Renal pelvis (tissue), 4 donors: ENCODE results near the gene HOXA3. TPM values are rescaled to one million over a fixed set of nuclear protein-coding genes. Genes with fewer than 3 reads are reported as not detected.

Source experiments
- DNase-seq: peaks from one replicate; pipeline ENCODE4 v3.0.0-alpha.2; 2013
- polyA plus RNA-seq, 3 donors: library from polyadenylated mRNA; unstranded; fragments of 120-200 nt; gene quantifications; one replicate each; pipeline ENCODE4 v1.2.1, GENCODE V29; 2013; ENCODE audit not compliant: insufficient read length in 3 of 3

Gene HOXA3
- polyA plus RNA-seq, 3 donors: 39.5 to 49.3 (median 48.7) TPM

DNA sequence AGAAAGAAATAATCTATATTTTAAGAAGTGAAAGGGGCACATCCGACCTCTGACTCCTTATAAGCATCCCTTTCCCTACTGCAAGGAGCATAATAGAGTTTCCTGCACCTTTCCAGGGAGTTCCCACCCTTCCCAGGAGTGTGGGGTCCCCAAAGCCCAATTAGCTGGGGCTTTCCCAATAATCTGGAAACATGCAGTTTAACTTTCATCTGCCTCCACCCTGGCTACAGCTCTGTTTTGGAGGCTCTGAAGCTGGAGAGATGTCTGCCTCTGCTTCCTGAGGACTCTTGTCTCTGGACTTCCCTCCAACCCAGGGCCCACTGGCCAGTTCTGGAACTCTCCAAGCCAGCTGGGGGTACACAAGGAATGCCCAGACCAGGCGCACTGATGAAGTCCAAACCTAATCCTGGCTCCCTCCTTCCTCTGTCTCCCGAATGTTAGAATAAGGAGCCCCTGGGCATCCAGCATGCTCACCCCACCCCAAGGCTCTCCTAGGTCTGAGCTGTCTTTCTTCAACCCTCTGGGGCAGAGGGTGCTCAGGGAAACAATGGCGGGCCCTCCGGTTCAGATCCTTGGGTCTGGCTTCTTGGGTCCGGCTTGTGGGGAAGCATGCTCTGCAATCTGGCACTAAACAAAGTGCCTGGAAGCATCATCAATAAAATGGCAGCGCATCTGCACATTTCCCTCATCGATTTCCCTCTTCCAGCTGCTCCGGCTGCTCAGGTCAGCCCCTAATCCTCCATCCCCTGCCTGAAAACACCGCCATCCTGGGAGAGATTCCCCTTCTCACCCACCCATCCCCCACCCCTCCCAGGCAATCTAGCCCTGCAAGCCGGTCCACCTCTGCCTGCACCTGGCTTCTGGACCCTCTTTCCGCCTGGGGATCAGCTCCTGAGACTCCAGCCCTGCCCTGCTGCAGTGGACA lies 35.2 kb downstream of the HOXA3 start:
- no peak for DNase-seq

DNA sequence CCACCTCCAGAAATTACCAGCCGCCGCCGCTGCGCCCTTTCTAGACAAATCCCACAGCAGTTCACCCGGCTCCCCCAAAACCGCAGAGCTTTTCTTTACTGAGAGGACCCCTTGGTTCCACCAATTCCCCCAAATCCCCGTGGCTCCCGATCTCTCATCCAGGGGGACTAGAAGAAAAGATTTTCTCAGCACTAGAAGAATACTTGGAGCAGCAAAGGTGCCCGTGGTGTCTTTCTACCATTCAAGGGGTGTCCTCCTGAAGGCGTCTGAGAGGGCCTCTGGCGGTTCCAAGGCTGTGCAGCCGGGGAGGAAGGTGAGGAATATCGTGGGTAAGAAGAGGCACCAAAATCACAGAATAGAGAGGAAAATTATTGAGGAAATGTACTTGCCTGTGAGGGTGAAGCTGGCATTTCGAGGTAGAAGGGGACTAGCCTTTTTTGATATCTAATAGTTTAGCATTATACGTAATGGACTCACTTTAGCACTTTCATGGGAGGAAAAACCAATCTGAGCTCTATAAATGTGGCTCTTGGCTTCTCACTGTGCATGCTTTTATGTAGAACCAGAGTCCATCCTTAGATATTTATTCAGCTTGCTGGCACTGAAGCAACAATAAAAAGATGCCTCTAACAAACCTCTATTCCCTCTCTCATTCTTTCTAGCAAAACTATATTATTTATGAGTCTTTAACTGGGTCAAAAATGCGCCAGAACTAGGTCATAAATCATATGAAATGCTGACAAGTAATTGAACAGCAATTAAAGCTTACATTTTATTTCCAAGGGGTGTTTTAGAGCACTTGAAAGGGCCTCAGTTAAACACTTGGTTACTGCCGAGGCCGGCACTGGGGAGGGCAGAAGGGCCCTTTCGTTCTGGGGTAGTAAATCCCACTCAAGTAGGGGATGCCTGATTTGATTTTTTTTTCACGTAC lies 36.1 kb downstream of the HOXA3 start:
- DNase-seq: no peak

DNA sequence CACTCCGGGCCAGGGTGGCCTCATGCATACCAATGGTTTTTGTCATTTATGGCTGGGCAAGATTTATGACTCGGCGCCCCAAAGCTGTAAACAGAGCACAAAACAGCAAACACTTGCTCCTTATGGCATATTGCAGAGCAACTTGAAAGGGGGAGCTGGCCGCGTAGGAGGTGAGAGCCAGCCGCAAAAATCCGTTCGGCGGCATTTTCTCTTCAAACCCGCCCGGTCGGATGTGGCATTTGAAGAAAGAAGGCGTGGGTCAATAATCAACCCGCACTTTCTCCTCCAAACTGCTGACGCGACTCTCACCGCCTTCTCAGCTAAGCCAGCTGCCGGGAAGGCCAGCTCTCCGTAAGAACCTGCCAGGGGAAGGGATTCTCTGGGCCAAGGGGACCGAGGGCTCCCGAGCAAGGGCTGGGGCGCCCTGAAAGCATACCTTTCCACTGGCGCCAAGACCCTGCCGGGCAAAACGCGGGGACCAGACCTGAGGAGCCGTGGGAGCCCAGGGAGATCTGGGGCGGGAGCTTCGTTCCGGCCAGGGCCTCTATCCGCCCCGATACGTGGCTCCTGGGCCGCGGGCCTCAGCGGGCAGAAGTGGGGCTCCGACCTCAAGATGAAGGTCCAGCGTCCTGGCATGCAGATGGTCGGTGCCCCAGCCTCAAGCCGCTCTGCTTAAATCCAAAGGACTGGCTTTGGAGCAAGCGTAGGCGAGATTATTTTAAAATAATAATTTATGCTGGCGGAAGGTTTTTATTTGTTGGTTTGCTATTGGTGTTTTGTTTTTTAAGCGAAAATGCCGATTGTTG lies 37.0 kb downstream of the HOXA3 start:
- peak; percentile 94 for DNase-seq

DNA sequence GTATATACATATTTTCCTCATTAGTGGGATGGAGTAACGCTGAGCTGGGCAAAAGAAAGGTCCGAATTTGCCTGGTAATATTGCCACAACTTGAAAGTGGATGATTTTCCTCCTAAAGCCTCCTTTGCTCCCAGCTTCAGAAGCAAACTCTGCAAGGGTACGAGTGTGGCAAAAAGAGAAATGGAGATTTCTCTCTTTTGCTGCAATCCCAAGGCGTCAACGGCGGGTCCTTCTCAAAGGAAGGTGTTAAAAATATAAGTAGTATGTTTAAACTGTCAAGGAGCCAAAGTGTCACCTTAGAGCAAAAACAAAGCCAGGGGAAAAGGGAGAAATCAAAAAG lies 37.5 kb downstream of the HOXA3 start:
- no peak for DNase-seq

DNA sequence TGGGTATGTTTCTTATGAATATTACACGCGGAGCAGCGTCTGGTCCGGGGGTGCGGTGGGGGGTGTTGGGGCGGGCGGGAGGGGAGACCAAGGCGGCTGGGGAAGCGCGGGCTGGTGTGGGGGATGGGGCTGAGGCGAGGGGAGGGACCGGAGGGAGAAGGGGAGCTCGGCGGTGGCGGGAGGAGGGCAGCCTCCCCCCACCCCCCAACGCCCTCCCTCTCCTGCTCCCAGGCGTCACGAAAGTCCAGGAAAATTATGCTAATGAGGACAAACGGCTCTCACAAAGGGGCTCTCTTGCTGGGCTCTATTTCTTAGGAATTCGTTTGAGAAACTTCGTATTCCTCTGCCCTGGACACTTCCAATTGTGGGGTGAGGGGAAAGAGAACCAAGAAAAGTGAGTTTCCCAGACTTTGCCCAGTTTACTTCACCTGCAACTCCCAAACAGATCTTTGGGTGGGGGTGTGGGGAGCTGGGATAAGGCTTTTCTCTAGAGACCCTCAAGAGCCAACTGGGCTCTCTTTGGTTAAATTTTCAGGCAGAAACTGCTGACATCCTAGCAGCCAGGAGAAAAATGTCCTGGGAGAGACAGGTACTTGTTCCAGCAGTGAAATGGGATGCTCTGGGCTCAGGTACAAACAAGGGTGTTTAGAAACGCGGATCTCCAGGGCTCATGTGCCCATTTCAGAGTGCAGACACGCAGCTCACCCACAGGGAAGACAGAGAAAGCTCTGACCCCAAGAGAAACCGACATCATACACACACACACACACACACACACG lies 38.2 kb downstream of the HOXA3 start:
- no peak for DNase-seq

DNA sequence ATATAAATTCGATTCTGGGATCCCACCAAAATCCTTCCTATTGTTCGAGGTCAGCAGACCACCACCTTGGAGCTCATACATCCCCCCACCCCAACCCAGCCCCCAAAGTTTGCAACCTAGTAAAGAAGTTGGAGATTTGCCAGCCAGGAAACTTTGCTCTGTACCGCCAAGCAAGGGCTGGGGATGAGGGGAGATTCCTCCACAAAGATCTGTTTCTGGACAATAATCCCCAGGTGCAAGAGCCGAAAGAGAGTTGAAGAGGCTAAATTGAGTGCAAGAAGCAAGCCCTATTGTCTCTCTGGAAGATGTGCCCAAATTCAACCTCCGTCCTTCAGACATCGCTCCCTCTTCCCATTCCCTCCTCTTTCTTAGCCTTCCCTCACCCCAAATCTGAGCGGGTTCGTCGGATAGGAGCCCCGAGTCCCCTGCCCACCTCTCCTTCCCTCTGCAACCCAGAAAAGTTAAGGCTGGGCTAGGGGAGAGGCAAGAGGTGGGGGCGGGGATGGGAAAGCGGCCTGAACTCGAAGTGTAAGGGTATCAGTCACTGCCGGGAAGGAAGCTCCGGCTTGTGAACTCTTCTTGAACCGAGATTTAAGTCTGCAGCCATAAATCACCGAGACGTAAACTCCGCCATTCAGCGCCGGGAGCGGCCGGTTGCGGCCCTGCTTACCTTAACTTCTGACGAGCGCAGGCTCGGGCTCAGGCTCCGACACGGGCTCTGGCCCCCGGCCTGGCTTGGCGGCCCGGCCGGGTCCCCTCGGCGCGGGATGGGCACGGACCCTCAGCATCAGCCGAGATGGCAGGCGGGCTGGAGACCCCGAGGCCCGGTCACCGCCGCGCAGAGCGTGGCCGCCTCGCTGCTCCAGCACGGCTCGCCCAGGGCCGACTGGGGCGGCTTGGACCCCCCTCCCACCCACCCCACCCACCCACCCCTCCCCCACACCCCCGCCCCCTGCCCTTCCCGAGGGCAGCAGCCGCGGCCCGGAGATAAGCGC lies 39.1 kb downstream of the HOXA3 start:
- DNase-seq: peak; percentile 95

DNA sequence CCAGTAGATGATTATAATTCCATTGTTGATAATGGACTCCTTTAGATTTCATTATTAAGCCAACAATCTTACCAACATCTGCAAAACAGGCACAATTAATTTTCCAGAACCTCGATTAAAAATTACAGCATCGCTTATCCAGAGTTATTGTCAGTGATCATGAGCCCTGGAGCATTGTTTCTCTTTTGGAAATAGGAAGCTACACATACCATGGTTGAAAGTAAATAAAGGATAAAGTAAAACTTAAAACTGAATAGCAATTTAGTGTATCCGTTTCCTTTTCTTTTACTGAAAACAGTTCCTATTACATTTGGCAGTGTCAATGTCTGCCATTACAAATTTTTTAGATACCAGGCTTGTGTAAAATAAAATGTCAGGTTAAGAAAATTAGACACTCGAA lies 40.0 kb downstream of the HOXA3 start:
- DNase-seq: no peak

DNA sequence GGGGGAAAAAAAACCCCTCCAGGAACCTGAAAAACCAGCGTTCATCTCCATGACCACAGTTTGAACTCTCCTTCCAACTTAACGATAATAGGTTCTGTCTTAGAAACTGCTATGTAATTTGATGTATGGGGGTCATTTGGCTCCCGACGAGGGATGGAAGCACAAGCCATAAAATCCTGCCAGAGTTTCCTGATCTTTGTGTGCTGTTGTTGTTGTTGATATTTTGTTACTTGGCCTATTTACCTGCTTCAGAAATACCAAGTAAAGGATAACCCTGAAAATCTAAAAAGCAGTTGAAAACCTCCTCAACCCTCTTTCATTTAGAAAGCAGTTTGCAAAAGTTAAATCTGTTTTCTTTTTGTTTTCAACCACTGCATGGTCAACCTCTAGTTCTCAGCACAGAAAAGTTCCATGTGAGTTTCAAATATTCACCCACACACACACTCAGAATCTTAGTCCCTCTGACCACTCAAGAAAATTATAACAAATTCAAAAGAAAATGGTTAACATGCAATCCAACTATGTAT lies 40.6 kb downstream of the HOXA3 start:
- no peak for DNase-seq

DNA sequence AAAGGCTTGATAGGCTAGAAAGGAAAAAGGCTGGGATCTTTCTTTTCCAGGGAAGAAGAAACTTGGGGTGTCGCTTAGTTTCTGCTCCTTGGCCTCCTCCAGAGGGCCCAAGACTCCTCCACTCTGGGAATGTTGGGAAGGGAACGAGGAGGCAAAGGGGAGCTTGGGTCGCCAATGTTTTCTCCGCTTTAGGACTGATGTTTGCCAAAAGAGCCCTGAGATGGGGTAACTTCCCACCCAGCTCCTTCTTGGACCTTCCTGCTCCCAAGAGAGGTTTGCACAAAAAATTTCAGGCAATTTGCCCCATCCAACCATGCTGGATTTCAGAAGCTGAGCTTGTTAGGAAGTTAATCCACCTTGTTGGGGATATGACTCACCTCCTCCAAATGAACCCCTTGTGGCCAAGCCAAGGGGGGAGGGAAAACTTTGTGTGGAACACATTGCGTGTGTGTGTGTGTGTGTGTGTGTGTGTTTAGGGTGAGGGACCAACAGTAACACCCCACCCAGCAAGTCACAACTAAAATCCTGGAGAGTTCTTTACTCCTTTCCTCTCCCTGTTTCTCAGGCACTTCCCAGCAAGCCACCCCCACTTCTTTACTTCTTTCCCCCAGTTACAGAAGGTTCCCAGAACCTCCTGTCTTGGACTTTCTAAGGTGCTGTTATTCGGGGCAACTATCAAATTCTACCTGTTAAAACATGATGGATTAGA lies 41.2 kb downstream of the HOXA3 start:
- no peak for DNase-seq

DNA sequence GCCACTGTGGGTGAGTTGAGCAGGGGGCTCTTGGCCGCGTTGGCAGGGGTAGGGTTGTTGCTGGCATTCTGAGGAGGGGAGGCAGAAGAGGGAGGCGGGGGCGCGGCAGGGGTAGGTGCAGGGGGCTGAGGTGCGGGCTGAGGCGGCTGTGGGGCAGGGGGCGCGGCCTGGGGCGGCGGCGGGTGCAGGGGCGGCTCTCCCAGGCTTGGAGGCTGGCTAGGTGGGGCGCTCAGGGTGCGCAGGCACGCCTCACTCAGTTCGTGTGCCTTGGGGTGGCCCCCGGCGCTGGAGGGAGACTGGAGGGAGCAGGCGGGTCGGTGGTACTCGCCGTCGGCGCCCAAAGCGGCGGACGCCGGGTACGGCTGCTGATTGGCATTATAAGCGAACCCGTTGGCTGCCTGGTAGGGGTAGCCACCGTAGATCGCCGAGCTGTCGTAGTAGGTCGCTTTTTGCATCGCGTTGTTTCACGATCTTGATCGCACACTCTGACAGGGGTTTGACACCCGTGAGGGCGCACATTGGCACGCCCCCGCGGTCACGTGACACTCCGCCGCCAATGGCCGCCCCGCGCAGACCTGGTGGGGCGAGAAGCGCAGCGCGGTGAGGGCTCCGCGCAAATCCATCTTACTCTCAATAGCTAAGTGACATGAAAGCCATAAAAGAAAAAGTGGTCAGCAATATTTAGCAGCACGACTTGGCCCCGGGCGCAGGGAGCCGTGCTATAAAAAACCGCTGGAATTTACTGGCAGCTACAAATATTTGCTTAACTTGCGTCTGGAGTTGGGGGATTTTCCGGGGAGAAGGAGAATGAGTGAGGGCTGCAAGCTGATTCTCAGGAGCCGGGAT lies 42.0 kb downstream of the HOXA3 start:
- peak; percentile 89 for DNase-seq

DNA sequence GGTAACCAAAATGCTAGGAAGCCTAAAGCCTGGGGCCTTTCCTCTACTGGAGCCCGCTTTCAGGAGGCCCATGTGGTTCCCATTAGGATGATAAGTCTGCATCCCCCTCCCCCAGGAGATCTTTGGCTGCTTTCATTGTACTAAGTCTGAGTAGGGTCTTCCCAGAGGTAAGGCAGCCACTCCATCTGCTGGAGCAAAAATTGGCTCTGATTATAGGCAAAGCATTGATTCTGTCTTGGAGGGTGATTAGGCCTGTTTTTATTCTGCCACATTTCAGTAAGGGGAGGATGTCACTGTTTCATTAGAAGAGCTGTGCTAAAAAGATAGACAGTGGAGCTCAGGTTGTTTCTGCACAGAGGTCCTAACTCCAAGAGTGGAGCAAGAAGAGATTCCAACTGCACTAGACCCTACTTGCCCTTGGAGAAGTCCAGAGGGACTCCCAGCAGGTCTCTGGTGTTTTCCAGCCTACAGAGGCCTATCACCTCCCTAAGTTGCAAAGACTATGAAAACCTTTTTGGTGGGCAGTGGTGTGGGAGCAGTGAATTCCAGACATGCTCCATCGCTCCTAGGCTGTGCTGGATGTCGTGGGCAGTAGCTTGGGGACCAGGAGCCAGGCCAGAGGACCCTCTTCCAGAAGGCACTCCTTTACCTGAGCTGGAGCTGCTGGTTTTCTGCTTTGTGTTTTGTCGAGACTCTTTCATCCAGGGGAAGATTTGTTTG lies 42.8 kb downstream of the HOXA3 start:
- no peak for DNase-seq

DNA sequence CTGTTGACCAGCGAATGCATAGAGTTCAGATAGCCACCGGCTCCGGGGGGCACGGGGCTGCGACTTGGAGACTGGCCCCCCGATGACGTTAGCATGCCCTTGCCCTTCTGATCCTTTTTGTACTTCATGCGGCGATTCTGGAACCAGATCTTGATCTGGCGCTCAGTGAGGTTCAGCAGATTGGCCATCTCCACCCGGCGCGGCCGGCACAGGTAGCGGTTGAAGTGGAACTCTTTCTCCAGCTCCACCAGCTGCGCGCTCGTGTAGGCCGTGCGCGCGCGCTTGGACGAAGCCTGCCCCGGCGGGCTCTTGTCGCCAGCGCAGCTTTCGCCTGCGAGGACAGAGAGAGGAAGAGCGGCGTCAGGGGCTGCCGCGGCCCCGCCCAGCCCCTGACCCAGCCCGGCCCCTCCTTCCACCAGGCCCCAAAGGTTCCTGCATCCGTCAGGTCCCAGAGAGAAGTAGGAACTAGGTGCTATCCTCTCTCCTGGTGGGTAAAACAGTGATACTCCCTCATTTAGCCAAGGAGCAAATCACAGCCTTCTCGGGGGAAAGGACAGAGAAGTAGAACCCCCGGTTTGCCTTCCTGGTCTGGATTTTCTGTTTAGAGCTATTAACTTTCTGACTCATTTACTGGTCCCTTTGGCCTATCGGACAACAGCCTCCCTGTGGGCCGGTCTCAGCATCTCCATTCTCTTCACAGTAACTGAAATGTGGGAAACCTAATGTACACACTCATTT lies 43.8 kb downstream of the HOXA3 start:
- DNase-seq: no peak

DNA sequence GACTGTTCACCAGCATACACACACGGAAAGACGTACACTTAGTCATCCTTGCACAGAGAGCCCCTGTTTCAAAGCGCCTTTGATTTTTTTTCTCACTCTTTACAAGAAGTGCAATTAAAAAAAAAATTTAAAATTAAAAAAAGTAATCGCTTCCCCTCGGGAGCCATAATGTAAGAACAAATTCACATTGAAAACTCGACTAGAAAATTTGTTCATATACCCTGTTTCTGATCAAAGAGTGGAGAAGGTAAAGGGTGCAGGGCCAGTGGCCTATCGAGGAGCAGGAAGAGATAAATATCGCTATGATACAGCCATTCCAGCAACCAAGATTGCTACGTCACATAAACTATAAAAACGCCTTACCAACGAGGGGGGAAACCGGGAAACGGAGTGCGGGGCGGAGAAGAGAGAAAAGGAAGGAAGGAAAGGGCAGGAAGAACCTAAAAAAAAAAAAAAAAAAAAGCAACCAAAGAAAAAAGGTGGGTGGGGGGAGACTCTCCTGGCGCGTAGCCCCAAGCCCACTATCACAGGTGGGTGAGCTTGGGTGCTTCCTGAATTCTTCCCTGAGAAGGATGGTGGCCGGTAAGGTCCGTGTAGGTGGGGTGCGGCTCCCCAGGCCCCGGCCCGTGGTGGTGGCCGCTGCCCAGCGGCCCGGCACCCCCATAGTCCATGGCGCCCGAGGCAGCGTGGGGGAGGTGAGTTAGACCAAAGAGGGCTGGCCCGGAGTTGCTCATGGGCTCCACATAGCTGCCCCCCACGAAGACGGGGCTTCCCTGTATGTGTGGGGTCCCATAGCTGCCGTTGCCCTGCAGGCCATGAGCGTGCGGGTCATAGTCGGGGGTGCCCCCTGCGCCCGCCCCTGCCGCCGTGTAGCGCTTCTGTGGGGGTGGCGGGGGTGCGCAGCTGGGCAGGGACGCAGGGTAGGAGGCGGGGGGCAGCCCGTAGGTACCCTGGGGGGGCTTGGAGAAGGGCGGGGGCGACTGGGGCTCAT lies 44.7 kb downstream of the HOXA3 start:
- no peak for DNase-seq

DNA sequence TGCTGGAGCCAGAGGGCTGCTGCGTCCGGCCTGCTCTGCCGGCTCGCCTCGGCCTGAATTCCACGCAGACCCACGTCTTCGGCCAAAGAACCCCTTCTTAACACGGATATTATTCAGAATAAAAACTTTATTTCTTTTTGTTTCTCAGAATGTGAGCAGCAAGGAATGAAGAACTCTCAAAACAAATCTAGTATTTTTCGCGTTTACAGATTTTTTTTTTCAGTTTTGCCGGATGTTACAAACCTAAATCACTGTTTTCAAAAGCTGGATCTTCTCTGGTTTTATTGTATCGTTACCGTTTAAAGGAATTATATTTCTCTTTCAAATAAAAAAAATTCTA lies 45.5 kb downstream of the HOXA3 start:
- DNase-seq: no peak

DNA sequence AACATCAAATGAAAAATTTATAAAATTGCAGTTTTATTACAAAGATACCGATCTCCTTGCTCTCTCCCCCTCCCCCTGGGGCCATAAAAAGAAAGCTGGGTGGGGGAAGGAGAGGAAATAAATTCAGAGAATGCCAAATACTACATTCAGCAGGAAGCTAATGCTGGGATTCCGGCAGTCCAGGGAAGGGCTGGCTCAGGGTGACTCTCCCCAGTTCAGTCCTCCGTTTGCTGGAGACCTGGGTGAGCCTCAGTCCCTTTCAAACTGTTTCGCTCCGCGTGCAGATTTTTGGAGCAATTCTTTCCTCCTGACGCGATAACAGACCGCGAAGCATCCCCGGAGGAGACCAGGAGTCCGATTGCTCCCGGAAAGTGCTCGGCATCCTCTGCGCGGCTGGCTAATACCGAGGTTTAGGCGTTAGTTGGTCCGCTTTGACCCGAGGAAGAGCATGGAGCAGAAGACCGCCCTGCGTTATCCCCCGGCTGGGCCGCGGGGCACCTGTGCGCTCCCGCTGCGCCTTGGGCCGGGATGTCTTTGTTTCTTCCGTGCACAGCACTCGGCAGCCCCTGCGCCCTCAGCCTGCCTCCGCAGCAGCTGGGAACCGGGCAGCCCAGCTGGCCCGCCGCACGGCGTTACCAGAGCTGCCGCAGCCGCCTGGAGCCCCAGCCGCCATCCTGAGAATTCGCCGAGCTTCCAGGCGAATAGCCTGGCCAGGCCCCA lies 46.0 kb downstream of the HOXA3 start:
- DNase-seq: no peak
